Colonic mucosa (tissue), 4 donors: ENCODE results near the gene HRH4. TPM values are rescaled to one million over a fixed set of nuclear protein-coding genes. Genes with fewer than 3 reads are reported as not detected.

ENCODE experiments used
- DNase-seq: peaks from one replicate; pipeline ENCODE4 v3.0.0-alpha.2; 2020
- H3K27ac ChIP-seq: fragments of 200-600 bp; one replicate; pipeline ENCODE4 v1.8.0; 2021
- H3K27me3 ChIP-seq: fragments of 200-600 bp; one replicate; pipeline ENCODE4 v1.8.0; 2021
- H3K36me3 ChIP-seq: fragments of 200-600 bp; one replicate; pipeline ENCODE4 v1.8.0; 2021
- H3K4me1 ChIP-seq: fragments of 200-600 bp; one replicate; pipeline ENCODE4 v1.8.0; 2021; ENCODE audit warnings: mild to moderate bottlenecking
- H3K4me3 ChIP-seq: fragments of 200-600 bp; one replicate; pipeline ENCODE4 v1.8.0; 2021
- H3K9ac ChIP-seq, 2 donors: one replicate each; pipeline ENCODE4 v1.7.0; 2013; ENCODE audit warnings: control low read depth in 2 of 2, low read depth in 2 of 2, low read length in 2 of 2
- H3K9me3 ChIP-seq: fragments of 200-600 bp; one replicate; pipeline ENCODE4 v1.8.0; 2021
- CTCF ChIP-seq: fragments of 200-600 bp; IDR thresholded peaks from one replicate; pipeline ENCODE4 v1.8.0; 2022; ENCODE audit warnings: antibody characterized with exemption, mild to moderate bottlenecking
- intact Hi-C: fragments of 100-400 bp; cut with DNase I; formaldehyde crosslinking; loops from one replicate; pipeline ENCODE4 v1.14.1; 2022
- total RNA-seq, 2 donors: library from RNA; stranded (reverse); fragmentation: NEBNext Ultra II Directional in 1 of 2; extraction: Animal tissue kit (Norgen Biotek cat#: 25700) in 1 of 2; gene quantifications; one replicate each; pipeline ENCODE4 v1.2.1, GENCODE V29; 2021
- donor health status: healthy.
- donor health status: DM: no; HTN: no; CAD: no.
- donor health status: DM: no; HTN: no; CAD: no.

HRH4 gene
- under 1 TPM in 1 of 2 donors, not detected in 1; 0.11 TPM for total RNA-seq

GRCh38 chr18:24460388-24460787 is at the start of gene HRH4:
Gene HRH4 (plus strand): TSS chr18:24460637. CDS start chr18:24460729, 92 bp downstream.
- Histone ChIP-seq H3K4me3 (no peak within 1 kb of the TSS), H3K4me1 (no peaks in the 10 kb centered on the region), H3K9me3 (no peaks in the 10 kb centered on the region), H3K27me3 (no peaks in the 10 kb centered on the region), H3K27ac (no peak within 1 kb of the TSS), H3K36me3 (no peaks in the 10 kb centered on the region), H3K9ac (no peak within 1 kb of the TSS)
- no peak for TF ChIP-seq CTCF
- intact Hi-C loops, result no loop called here
- DNase-seq, result no peak

- TF ChIP-seq CTCF, result no peak
- Histone ChIP-seq H3K27me3 (no peaks in the 10 kb centered on the region), H3K4me3 (no peak overlapping the region), H3K4me1 (no peaks in the 10 kb centered on the region), H3K36me3 (no peaks in the 10 kb centered on the region), H3K9ac (no peak overlapping the region), H3K9me3 (no peaks in the 10 kb centered on the region), H3K27ac (no peak overlapping the region)
- intact Hi-C loops, result no loop called here
- DNase-seq, result no peak
These were observed 47.3 kb upstream of the HRH4 start for GRCh38 chr18:24413148-24413547.

GRCh38 chr18:24414349-24415003 is 46.0 kb upstream of the HRH4 start:
- Histone ChIP-seq H3K4me1 (no peaks in the 10 kb centered on the region), H3K36me3 (no peaks in the 10 kb centered on the region), H3K9me3 (no peaks in the 10 kb centered on the region), H3K27me3 (no peaks in the 10 kb centered on the region), H3K9ac (no peak overlapping the region), H3K4me3 (no peak overlapping the region), H3K27ac (no peak overlapping the region)
- DNase-seq, result no peak
- intact Hi-C loops, result no loop called here
- no peak for TF ChIP-seq CTCF

GRCh38 chr18:24417480-24417879 is 43.0 kb upstream of the HRH4 start:
- intact Hi-C loops, result no loop called here
- Histone ChIP-seq H3K36me3 (no peaks in the 10 kb centered on the region), H3K27me3 (no peaks in the 10 kb centered on the region), H3K4me1 (no peaks in the 10 kb centered on the region), H3K9ac (no peak overlapping the region), H3K9me3 (no peaks in the 10 kb centered on the region), H3K4me3 (no peak overlapping the region), H3K27ac (no peak overlapping the region)
- DNase-seq, result no peak
- TF ChIP-seq CTCF, result no peak

GRCh38 chr18:24420551-24420950 is 39.9 kb upstream of the HRH4 start:
- no peak overlapping the region for H3K9ac ChIP-seq
- DNase-seq, result no peak
- H3K36me3 ChIP-seq, result no peaks in the 10 kb centered on the region
- no peaks in the 10 kb centered on the region for H3K9me3 ChIP-seq
- no peaks in the 10 kb centered on the region for H3K4me1 ChIP-seq
- intact Hi-C loops, result no loop called here
- H3K27ac ChIP-seq, result no peak overlapping the region
- no peak overlapping the region for H3K4me3 ChIP-seq
- H3K27me3 ChIP-seq, result no peaks in the 10 kb centered on the region
- no peak for TF ChIP-seq CTCF
